Fibroblast of skin of left quadriceps (primary cell): ENCODE data around the gene LTB.

Experiments
- DNase-seq, 2 experiments: peaks; one replicate each; pipeline ENCODE4 v3.0.0-alpha.2; 2013; ENCODE audit warnings: low read depth in 2 of 2

Gene LTB

GRCh38 chr6:31531162-31531561 lies 51.1 kb downstream of the LTB start:
- no peak for DNase-seq

- no peak for DNase-seq
Measured at GRCh38 chr6:31530659-31531058, 51.6 kb downstream of the LTB start.
